Inflammatory macrophage treated with lipopolysaccharide for 1 hour (primary cell): ENCODE results near the gene NOC3L.
A peak's percentile ranks its signal among the peaks of the same experiment; 100 is the strongest.
"Not testable (repeated sequence)": the region's sequence is repeated elsewhere in the genome, so short reads cannot be mapped to it uniquely, and the experiment has no call there.

Experiments
- DNase-seq, 2 donors: peaks; one replicate each; pipeline ENCODE4 v3.0.0-alpha.2; 2020 to 2022

The NOC3L gene, protein sequence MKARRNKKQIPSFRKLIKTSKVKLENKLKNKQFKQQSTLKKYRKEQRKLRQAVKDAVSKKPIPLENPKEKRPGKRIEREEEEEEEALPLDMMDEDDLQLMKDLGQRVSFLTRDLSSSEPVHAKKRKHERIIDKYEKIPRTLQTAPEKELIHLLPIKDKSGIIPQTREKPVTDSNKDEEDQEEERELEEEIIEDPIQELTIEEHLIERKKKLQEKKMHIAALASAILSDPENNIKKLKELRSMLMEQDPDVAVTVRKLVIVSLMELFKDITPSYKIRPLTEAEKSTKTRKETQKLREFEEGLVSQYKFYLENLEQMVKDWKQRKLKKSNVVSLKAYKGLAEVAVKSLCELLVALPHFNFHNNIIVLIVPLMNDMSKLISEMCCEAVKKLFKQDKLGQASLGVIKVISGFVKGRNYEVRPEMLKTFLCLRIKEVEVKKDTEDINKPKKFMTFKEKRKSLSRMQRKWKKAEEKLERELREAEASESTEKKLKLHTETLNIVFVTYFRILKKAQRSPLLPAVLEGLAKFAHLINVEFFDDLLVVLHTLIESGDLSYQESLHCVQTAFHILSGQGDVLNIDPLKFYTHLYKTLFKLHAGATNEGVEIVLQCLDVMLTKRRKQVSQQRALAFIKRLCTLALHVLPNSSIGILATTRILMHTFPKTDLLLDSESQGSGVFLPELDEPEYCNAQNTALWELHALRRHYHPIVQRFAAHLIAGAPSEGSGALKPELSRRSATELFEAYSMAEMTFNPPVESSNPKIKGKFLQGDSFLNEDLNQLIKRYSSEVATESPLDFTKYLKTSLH

GRCh38 chr10:94362360-94363250, at the start of gene NOC3L:
Gene NOC3L (minus strand): TSS chr10:94362939. CDS start chr10:94362838, 101 bp downstream.
- peak; percentile 92 to 96 for DNase-seq

GRCh38 chr10:94412449-94412848, 49.7 kb upstream of the NOC3L start:
- DNase-seq = no peak

DNA sequence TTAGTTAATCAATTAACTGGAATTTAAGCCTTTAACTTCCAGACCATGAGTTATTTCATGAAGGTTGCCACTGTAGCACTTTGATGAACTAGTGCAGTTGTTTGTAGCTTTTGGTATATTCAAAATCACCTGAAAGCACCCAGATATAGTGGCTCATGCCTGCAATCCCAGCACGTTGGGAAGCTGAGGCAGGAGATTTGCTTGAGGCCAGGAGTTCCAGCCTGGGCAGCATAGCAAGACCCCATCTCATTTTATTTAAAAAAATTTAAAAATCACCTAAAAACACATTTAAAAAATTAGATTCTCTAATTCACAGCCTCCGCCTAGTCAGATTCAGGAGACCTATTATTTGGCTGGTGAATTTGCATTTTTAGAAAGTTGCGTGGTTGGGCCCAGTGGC, 48.6 kb upstream of the NOC3L start:
- DNase-seq = no peak

DNA sequence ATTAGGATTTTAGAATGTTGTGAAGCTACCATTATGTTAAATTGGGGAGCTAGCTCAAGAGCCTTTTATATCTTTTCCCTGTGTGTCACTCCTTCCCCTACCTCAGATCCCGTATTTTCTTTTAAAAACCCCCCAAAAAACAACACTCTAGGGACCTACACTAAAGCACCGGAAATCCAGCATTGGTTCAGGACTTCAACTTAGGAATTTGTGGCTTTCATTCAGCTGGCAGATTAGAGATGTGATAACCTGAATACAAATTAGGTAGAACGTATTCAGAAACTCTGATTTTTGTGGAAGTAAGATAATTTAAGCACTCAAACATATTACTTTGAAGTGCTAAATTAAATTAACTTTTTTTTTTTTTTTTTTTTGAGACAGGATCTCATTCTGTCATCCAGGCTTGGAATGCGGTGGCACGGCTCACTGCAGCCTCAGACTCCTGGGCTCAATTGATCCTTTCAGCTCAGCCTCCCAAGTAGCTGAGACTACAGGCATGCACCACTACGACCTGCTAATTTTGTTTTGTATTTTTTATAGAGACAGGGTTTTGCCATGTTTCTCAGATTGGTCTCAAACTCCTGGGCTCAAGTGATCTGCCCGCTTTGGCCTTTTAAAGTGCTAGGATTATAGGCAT, 46.4 kb upstream of the NOC3L start:
- DNase-seq = no peak

DNA sequence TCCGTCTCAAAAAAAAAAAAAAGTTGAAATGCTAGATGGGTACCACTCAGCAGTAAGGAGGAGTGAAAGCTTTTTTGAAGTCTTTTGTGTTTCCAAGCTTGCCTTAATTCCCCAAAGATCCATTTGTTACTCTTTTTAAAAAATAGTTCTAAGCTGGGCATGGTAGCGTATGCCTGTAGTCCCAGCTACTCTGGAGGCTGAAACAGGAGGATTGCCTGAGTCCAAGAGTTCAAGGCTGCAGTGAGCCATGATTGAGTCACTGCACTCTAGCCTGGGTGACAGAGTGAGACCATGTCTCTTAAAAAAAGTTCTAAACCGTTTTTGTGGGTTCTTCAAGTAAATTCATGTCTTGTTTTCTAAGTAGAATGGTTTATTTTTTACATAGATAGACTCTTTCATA, 44.9 kb upstream of the NOC3L start:
- DNase-seq = no peak

- DNase-seq = no peak
These were observed 42.7 kb upstream of the NOC3L start for GRCh38 chr10:94405406-94405805.

GRCh38 chr10:94403380-94404213, 40.9 kb upstream of the NOC3L start:
- peak; percentile 84 to 85 for DNase-seq

DNA sequence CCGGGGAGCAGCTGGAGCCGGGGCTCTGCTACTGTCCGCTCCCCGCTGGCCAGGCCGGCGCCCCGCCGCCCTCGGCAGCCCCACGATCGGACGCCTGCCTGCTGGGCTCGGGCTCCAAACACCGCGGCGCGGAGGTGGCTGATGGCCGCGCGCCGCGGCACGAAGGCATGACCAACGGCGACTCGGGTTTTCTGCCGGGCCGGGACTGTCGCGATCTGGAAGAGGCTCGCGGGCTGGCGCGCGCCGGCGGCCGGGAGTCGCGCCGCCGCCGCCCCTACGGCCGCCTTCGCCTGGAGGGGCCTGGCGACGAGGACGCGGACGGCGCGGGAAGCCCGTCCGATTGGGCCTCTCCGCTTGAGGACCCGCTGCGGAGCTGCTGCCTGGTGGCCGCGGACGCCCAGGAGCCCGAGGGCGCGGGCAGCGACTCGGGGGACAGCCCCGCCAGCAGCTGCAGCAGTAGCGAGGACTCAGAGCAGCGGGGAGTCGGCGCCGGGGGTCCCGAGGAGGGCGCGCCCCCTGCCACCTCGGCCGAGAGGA, 40.2 kb upstream of the NOC3L start:
- peak in 1 of 2 donors; percentile 29 for DNase-seq

DNA sequence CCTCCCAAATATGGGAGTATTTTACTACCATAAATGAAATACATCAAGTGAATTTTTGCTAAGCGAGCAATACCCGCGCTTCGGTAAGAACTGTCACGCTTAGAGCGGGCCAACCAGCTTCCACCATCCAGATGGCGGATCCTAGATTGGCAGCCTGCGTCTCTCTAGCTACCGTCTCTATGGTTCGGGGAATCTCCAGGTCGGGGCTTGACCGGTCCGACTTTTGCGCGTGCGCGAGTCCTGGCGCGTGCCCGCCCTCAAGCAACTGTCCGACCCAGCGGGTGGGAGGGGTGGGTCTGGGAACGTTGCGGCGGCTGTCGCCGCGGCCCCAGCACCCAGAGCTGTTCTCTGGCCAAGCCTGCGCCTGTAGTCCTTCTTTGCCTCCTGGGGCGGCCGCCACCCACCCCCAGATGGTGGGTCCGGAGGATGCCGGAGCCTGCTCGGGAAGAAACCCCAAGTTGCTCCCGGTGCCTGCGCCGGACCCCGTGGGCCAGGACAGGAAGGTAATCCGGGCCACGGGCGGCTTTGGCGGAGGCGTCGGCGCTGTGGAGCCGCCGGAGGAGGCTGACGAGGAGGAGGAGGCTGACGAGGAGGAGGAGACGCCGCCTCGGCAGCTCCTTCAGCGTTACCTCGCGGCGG, 39.6 kb upstream of the NOC3L start, which contains the start of gene TBC1D12:
TSS of gene TBC1D12 (plus strand) at position 338 of the 639 bp plus-strand sequence. CDS start at position 411, 73 bp downstream.
- DNase-seq = peak; percentile 95 to 97

GRCh38 chr10:94398762-94399161, 36.0 kb upstream of the NOC3L start:
- no peak for DNase-seq

- no peak for DNase-seq
These were observed 35.0 kb upstream of the NOC3L start for GRCh38 chr10:94397549-94398370.

DNA sequence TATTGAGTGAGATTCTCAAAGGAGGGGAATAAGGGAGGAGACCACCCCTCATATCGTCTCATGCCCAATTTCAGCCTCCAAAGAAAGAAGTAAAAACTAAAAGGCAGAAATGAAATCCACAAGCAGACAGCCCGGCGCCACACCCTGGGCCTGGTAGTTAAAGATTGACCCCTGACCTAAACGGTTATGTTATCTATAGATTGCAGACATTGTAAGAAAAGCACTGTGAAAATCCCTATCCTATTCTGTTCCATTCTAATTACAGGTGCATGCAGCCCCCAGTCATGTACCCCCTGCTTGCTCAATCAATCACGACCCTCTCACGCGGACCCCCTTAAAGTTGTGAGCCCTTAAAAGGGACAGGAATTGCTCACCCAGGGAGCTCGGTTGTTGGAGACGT, 29.4 kb upstream of the NOC3L start:
- not testable (repeated sequence) for DNase-seq

GRCh38 chr10:94385733-94386132, 23.0 kb upstream of the NOC3L start:
- not testable (repeated sequence) for DNase-seq

GRCh38 chr10:94383530-94383929, 20.8 kb upstream of the NOC3L start:
- peak; percentile 23 to 45 for DNase-seq

DNA sequence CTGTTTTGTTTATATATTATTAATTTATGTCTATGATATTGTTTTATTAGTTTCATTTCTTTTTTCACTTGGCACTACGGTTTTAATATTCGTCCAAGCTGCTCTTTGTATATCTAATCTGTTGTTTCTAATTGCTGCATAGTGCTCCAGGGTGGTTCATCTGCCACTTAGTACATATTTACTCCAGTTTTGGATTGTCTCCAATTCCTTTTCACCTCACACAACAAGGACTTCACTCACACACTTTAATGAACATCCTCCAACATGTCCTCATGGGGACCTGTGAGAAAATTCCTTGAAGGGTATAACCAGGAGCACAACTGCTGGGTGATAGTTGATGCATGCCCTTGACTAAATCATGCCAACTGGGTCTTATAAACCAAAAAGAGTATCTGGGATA, 14.1 kb upstream of the NOC3L start:
- DNase-seq = no peak

DNA sequence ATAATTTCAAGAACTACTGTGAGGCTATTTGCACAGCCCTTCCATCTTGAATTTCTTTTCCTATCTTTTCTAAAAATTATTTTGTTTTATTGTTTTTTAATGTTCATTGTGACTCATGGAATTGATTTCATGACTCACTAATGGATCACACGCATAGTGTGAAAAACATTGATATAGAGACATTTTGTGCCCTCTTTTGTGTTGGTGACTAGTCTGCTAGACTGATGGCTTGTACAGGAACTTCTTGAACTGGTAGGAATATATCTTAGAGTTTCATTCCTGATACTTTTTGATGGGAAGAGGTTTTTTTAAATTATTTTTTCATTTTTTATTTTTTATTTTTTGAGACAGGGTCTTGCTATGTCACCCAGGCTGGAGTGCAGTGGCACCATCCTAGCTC, 12.6 kb upstream of the NOC3L start:
- no peak for DNase-seq

DNA sequence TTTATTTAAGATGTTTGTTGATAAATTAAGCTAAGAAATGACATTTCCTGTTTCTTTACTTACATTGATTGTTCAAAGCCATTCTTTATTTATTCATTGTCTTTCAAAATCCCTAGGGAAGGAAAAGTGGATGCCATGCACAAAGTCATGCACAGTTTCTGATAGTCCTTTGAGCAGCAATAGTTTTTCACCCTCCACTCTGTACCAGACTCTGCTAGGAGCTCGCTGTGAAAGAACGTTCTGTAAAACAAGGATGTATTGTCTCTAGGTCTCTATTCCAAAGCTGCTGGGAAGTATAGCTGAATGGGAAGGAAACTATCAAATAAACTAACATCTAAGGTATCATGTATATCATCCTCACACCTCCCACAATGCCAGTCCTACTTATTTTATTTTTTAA, 7.8 kb upstream of the NOC3L start:
- no peak for DNase-seq

GRCh38 chr10:94366382-94366781, 3.6 kb upstream of the NOC3L start:
- no peak for DNase-seq

DNA sequence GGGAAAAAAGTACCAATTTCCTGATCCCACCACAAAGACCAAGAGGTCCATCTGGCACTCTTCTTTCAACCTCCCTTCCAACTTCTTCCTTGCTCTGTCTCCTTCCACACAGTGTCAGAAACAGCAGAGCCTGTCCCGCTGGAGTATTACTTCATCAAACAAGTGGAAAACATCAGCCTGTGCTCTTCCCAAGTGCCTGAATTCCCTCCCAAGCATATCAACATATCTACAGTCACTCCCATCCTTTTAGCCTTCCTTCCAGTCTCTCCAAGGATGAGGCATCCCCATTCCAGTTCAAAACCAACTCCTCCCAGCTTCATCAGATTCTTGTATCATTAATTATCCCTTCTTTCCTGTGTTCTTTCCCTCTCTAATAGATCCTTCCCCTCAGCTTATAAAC, 1.7 kb upstream of the NOC3L start:
- DNase-seq = no peak

- DNase-seq = no peak
These were observed 469 bp upstream of the NOC3L start for GRCh38 chr10:94363251-94363565.
